HEK293 (cell line): Measurements from ENCODE around the gene S100A1.

ENCODE experiments used
- ATF2 ChIP-seq: fragments of 450-650 bp; formaldehyde crosslinking; IDR thresholded peaks from 2 replicates; pipeline ENCODE4 v1.5.1; 2016; ENCODE audit warnings: missing biosample characterization, missing genetic modification characterization, low read depth
- EGR2 ChIP-seq: fragments of 450-650 bp; formaldehyde crosslinking; IDR thresholded peaks from 2 replicates; pipeline ENCODE4 v1.5.1; 2016; ENCODE audit warnings: low read depth, missing biosample characterization, missing genetic modification characterization
- GLI4 ChIP-seq: fragments of 450-650 bp; formaldehyde crosslinking; IDR thresholded peaks from 2 replicates; pipeline ENCODE4 v1.5.1; 2016; ENCODE audit warnings: missing biosample characterization, missing genetic modification characterization
- MEIS1 ChIP-seq: sonication (generic); formaldehyde crosslinking; IDR thresholded peaks from 2 replicates; pipeline ENCODE4 v1.8.1; 2022; ENCODE audit warnings: missing genetic modification reagents, mild to moderate bottlenecking, borderline replicate concordance
- MYNN ChIP-seq: fragments of 450-650 bp; formaldehyde crosslinking; IDR thresholded peaks from 2 replicates; pipeline ENCODE4 v1.5.1; 2016; ENCODE audit warnings: missing biosample characterization, missing genetic modification characterization, borderline replicate concordance
- REST ChIP-seq: fragments of 450-650 bp; formaldehyde crosslinking; IDR thresholded peaks from 2 replicates; pipeline ENCODE4 v1.5.1; 2016; ENCODE audit warnings: missing biosample characterization, missing genetic modification characterization
- SCRT2 ChIP-seq: fragments of 450-650 bp; formaldehyde crosslinking; IDR thresholded peaks from 2 replicates; pipeline ENCODE4 v1.5.1; 2016; ENCODE audit warnings: missing biosample characterization, missing genetic modification characterization
- TRIM28 ChIP-seq: IDR thresholded peaks from 2 replicates; pipeline ENCODE4 v1.6.1; 2011; ENCODE audit warnings: low read length, control low read depth, borderline replicate concordance
- TSHZ1 ChIP-seq: fragments of 450-650 bp; formaldehyde crosslinking; IDR thresholded peaks from 2 replicates; pipeline ENCODE4 v1.5.1; 2016; ENCODE audit warnings: missing biosample characterization, missing genetic modification characterization, borderline replicate concordance
- ZBTB10 ChIP-seq: fragments of 450-650 bp; formaldehyde crosslinking; IDR thresholded peaks from 2 replicates; pipeline ENCODE4 v1.5.1; 2016; ENCODE audit warnings: missing biosample characterization, missing genetic modification characterization
- ZBTB26 ChIP-seq: fragments of 450-650 bp; formaldehyde crosslinking; optimal IDR thresholded peaks from 2 replicates; pipeline ENCODE3; 2016; ENCODE audit warnings: missing biosample characterization, mild to moderate bottlenecking, missing genetic modification characterization
- ZBTB49 ChIP-seq: fragments of 450-650 bp; formaldehyde crosslinking; IDR thresholded peaks from 2 replicates; pipeline ENCODE4 v1.5.1; 2016; ENCODE audit warnings: missing biosample characterization, missing genetic modification characterization, low read depth
- ZFP37 ChIP-seq: fragments of 450-650 bp; formaldehyde crosslinking; IDR thresholded peaks from 2 replicates; pipeline ENCODE4 v1.5.1; 2016; ENCODE audit warnings: missing biosample characterization, missing genetic modification characterization
- ZNF121 ChIP-seq: fragments of 450-650 bp; formaldehyde crosslinking; IDR thresholded peaks from 2 replicates; pipeline ENCODE4 v1.5.1; 2016; ENCODE audit warnings: missing biosample characterization, missing genetic modification characterization
- ZNF138 ChIP-seq: fragments of 450-650 bp; formaldehyde crosslinking; IDR thresholded peaks from 2 replicates; pipeline ENCODE4 v1.5.1; 2016; ENCODE audit warnings: missing biosample characterization, missing genetic modification characterization, borderline replicate concordance
- ZNF2 ChIP-seq: fragments of 450-650 bp; formaldehyde crosslinking; IDR thresholded peaks from 2 replicates; pipeline ENCODE4 v1.5.1; 2016; ENCODE audit warnings: missing biosample characterization, missing genetic modification characterization
- ZNF24 ChIP-seq: fragments of 450-650 bp; formaldehyde crosslinking; IDR thresholded peaks from 2 replicates; pipeline ENCODE4 v1.5.1; 2016; ENCODE audit warnings: missing biosample characterization, missing genetic modification characterization
- ZNF274 ChIP-seq, 2 experiments: fragments of 200-500 bp in 1 of 2; fragments of 450-650 bp in 1 of 2; sonication (Bioruptor generic) in 1 of 2; formaldehyde crosslinking in 1 of 2; IDR thresholded peaks; 2 replicates each; pipeline versions ENCODE4 v1.5.1 to v1.6.1; 2014 to 2016; ENCODE audit warnings: borderline replicate concordance in 1 of 2, inconsistent platforms in 1 of 2, low read length in 1 of 2, missing biosample characterization in 1 of 2, missing genetic modification characterization in 1 of 2
- ZNF433 ChIP-seq: fragments of 450-650 bp; formaldehyde crosslinking; IDR thresholded peaks from 2 replicates; pipeline ENCODE4 v1.5.1; 2016; ENCODE audit warnings: missing biosample characterization, missing genetic modification characterization, low read depth
- ZNF510 ChIP-seq: fragments of 450-650 bp; formaldehyde crosslinking; IDR thresholded peaks from 2 replicates; pipeline ENCODE4 v1.5.1; 2018; ENCODE audit warnings: mild to moderate bottlenecking, missing genetic modification characterization, missing biosample characterization; ENCODE audit not compliant: insufficient replicate concordance
- ZNF560 ChIP-seq: fragments of 450-650 bp; formaldehyde crosslinking; IDR thresholded peaks from 2 replicates; pipeline ENCODE4 v1.5.1; 2017; ENCODE audit warnings: missing biosample characterization, missing genetic modification characterization, borderline replicate concordance

Gene S100A1

GRCh38 chr1:153670859-153671627 lies 42.8 kb downstream of the S100A1 start, which contains the start of gene ILF2 (continued):
- TF ChIP-seq TSHZ1 (tag by site-specific recombination) (peak; percentile 59; the same call in 1 of the 2 replicates), ZNF138 (tag by site-specific recombination) (no peak), MYNN (no peak), ZNF121 (tag by site-specific recombination) (no peak), ZBTB49 (tag by site-specific recombination) (no peak), ZNF2 (tag by site-specific recombination) (peak; percentile 66; the same call in 1 of the 2 replicates), EGR2 (tag by site-specific recombination) (peak; percentile 73), ATF2 (tag by site-specific recombination) (peak; percentile 93), ZNF274 (IDR thresholded peaks at IDR 0.05; ENCODE audit: low read length) (no peak), ZNF274 (tag by site-specific recombination; IDR thresholded peaks at IDR 0.05; ENCODE audit: borderline replicate concordance) (no peak), REST (tag by site-specific recombination) (peak; percentile 30; the same call in 1 of the 2 replicates), ZBTB10 (no peak), TRIM28 (peak; percentile 98), ZNF560 (tag by site-specific recombination) (no peak), ZNF510 (tag by site-specific recombination) (no peak), ZNF433 (tag by site-specific recombination) (no peak), GLI4 (no peak), ZNF24 (tag by site-specific recombination) (peak; percentile 50; the same call in 1 of the 2 replicates), SCRT2 (peak; percentile 88), ZFP37 (tag by site-specific recombination) (0 out of 2 replicates have a peak, but pooled peaks have one; percentile 37), ZBTB26 (tag by site-specific recombination) (no peak), MEIS1 (no peak)
